Ovary (tissue), 9 donors: Measurements from ENCODE around the gene ELOVL1. TPM values are rescaled to one million over a fixed set of nuclear protein-coding genes. Genes with fewer than 3 reads are reported as not detected.
"Not testable (repeated sequence)": the region's sequence is repeated elsewhere in the genome, so short reads cannot be mapped to it uniquely, and the experiment has no call there.

Source experiments
- DNase-seq, 5 donors: peaks; one replicate each; pipeline ENCODE4 v3.0.0-alpha.2; 2019 to 2020
- H3K27ac ChIP-seq, 2 donors: fragments of 200-600 bp; one replicate each; pipeline versions ENCODE4 v1.5.1 to v1.8.0; 2019 to 2022
- H3K27me3 ChIP-seq: fragments of 200-600 bp; one replicate; pipeline ENCODE4 v1.8.0; 2022
- H3K36me3 ChIP-seq: fragments of 200-600 bp; sonication (generic); one replicate; pipeline ENCODE4 v1.5.1; 2019
- H3K4me1 ChIP-seq: one replicate; pipeline ENCODE4 v1.8.1; 2013; ENCODE audit warnings: mild to moderate bottlenecking, moderate library complexity; ENCODE audit not compliant: insufficient read depth
- H3K4me3 ChIP-seq: fragments of 200-600 bp; sonication (generic); one replicate; pipeline ENCODE4 v1.5.1; 2017
- H3K9me3 ChIP-seq, 2 donors: fragments of 200-600 bp in 1 of 2; sonication (generic) in 1 of 2; one replicate each; pipeline versions ENCODE4 v1.5.1 to v1.8.1; 2013 to 2019; ENCODE audit warnings: mild to moderate bottlenecking in 1 of 2, moderate library complexity in 1 of 2
- EP300 ChIP-seq: sonication (generic); formaldehyde crosslinking; IDR thresholded peaks from one replicate; pipeline ENCODE4 v1.6.1; 2017; ENCODE audit warnings: antibody characterized with exemption
- POLR2A ChIP-seq: fragments of 450-650 bp; IDR thresholded peaks from one replicate; pipeline ENCODE4 v1.6.1; 2017; ENCODE audit warnings: antibody characterized with exemption, mild to moderate bottlenecking, moderate library complexity
- WGBS, 3 donors: extraction: QIAGEN DNeasy Blood & Tissue Kit in 1 of 3; methylation state at CpG; one replicate each; pipeline versions ENCODE4 v1.1.5 to v1.1.7; 2013 to 2017; 5-methylcytosine and 5-hydroxymethylcytosine counted together
- intact Hi-C, 4 donors: fragments of 100-400 bp; cut with DNase I; formaldehyde crosslinking; loops; one replicate each; pipeline versions ENCODE4 v1.11.0 to v1.15.1; 2022 to 2023
- polyA plus RNA-seq, 2 donors: library from polyadenylated mRNA; stranded (reverse); fragments of 200-250 nt in 1 of 2; fragments of 350-450 nt in 1 of 2; fragmentation: Illumina TruSeq in 1 of 2; extraction: RNeasy Lipid Tissue Mini Kit (QIAGEN cat#74804) in 1 of 2; gene quantifications; one replicate each; pipeline ENCODE4 v1.2.3, GENCODE V29; 2013 to 2014
- total RNA-seq, 7 donors: library from RNA; depleted of rRNA in 2 of 7; stranded (reverse); fragments of >200 nt in 2 of 7; fragmentation: NEBNext Ultra II Directional in 3 of 7; extraction: Animal tissue kit (Norgen Biotek cat#: 25700) in 3 of 7; gene quantifications; one replicate each; pipeline versions ENCODE4 v1.1.0 to v1.2.4, GENCODE V29; 2016 to 2023
- TF ChIP-seq, protein P1 (sequence below), 3 donors: fragments of 450-650 bp in 2 of 3; fragments of 200-600 bp in 1 of 3; IDR thresholded peaks; one replicate each; pipeline versions ENCODE4 v1.5.1 to v1.8.0; 2016 to 2022; ENCODE audit warnings: antibody characterized with exemption in 3 of 3, mild to moderate bottlenecking in 1 of 3
- donor health status: DM: no; HTN: no; CAD: no; lungs with moderate emphysema.
- donor health status: DM: no; HTN: no; CAD: no.
- donor health status: Bipolar disorder and iron deficiency.
- donor health status: DM: yes; HTN: yes; CAD: no.
- donor health status: DM: no; HTN: no; CAD: no.
- donor health status: DM: yes; HTN: yes; CAD: no.

The ELOVL1 gene
- total and polyA plus RNA-seq, 9 donors, result 10.0 to 130 (median 35.4) TPM

DNA sequence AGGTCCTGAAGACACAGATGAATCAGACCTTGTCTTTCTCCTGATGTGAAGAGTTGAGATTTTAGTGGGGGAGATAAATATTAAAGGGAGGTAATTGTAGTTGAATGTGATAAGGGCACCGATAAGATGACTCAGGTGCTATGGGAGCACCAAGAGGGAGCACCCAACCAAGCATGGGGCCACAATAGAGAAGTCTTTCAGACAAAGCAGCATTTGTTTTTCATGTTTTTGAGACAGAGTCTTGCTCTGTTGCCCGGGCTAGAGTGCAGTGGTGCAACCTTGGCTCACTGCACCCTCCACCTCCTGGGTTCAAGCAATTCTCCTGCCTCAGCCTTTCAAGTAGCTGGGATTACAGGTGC lies 38.0 kb upstream of the ELOVL1 start:
- 89 to 96% (median 91%) methylated on average over 2 of the region's 2 CpGs for WGBS, 3 donors
- no peaks in the 10 kb centered on the region for H3K36me3 ChIP-seq
- intact Hi-C loops, result no loop called here

DNA sequence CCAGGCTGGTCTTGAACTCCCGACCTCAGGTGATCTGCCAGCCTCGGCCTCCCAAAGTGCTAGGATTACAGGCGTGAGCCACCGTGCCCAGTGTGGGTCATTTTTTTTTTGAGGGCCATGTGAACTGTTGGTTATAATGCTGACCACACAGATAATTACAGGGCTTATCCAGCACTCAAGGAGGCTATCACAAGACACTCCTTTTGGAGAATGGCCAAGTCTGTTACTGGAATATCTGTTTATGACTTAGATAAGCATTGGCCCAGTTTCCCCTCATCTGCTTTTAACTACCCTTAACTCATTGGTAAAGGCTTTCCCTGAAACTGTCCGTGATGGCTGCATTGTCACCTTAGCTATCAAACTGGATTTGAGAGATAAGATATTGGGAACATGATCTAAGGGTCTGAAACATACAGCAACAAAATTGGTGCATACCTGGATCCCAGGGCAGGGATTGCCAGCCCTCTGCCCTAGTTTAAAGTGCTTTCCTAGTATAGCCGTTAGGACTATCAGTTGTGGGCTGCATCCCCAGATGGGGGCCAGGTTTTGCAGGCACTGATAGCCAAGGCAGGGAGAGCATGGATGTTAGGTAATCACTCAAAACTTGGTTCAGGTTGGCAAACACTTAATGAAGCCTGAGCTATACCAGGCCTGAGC lies 37.5 kb upstream of the ELOVL1 start:
- H3K9me3 ChIP-seq, result no peaks in the 10 kb centered on the region
- H3K4me1 ChIP-seq, result peaks cover 5% of the 10 kb centered on the region
- TF ChIP-seq POLR2A (no peak), EP300 (no peak)
- TF ChIP-seq, protein P1, sequence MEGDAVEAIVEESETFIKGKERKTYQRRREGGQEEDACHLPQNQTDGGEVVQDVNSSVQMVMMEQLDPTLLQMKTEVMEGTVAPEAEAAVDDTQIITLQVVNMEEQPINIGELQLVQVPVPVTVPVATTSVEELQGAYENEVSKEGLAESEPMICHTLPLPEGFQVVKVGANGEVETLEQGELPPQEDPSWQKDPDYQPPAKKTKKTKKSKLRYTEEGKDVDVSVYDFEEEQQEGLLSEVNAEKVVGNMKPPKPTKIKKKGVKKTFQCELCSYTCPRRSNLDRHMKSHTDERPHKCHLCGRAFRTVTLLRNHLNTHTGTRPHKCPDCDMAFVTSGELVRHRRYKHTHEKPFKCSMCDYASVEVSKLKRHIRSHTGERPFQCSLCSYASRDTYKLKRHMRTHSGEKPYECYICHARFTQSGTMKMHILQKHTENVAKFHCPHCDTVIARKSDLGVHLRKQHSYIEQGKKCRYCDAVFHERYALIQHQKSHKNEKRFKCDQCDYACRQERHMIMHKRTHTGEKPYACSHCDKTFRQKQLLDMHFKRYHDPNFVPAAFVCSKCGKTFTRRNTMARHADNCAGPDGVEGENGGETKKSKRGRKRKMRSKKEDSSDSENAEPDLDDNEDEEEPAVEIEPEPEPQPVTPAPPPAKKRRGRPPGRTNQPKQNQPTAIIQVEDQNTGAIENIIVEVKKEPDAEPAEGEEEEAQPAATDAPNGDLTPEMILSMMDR (IDR thresholded peaks at IDR 0.05), result no peak
- H3K27me3 ChIP-seq, result no peaks in the 10 kb centered on the region
- no peak overlapping the region for H3K4me3 ChIP-seq
- no peaks in the 10 kb centered on the region for H3K36me3 ChIP-seq
- no peak overlapping the region for H3K27ac ChIP-seq
- WGBS, 3 donors, result 74 to 76% (median 75%) methylated on average over 6 of the region's 6 CpGs
- DNase-seq, result no peak
- intact Hi-C loops, result no loop called here

More for the DNA sequence above, 38.0 kb upstream of the ELOVL1 start:
- Histone ChIP-seq H3K9me3 (no peaks in the 10 kb centered on the region), H3K4me3 (no peak overlapping the region), H3K27ac (no peak overlapping the region), H3K4me1 (peaks cover 5% of the 10 kb centered on the region), H3K27me3 (no peaks in the 10 kb centered on the region)
- TF ChIP-seq EP300, result no peak
- no peak for TF ChIP-seq POLR2A
- TF ChIP-seq, protein P1 (IDR thresholded peaks at IDR 0.05), result no peak
- DNase-seq, result no peak

DNA sequence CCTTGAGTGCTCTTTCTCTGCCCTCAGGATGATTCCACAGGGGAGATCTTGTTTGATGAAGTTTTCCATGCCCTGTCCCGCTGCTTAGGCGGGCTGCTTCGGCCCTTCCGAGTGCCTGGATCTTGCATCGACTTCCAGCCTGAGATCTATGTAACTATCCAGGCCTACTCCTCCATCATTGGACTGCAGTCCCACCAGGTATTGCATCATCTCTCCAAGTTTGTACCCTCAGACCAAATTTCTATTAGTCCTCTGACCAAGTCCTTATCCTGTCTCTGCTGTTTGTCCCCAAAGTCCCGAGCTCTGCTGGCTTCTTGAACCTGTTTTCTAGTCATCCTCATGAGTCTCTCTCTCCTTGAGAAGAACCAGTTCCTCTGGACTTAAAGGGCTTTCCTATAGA lies 36.5 kb upstream of the ELOVL1 start:
- no peak for DNase-seq
- 93 to 96% (median 96%) methylated on average over 6 of the region's 6 CpGs for WGBS, 3 donors
- no peaks in the 10 kb centered on the region for H3K27me3 ChIP-seq
- H3K36me3 ChIP-seq, result no peaks in the 10 kb centered on the region
- TF ChIP-seq POLR2A (no peak), EP300 (no peak)
- intact Hi-C loops, result no loop called here
- H3K9me3 ChIP-seq, result no peaks in the 10 kb centered on the region
- H3K4me3 ChIP-seq, result no peak overlapping the region
- peaks cover 5% of the 10 kb centered on the region for H3K4me1 ChIP-seq
- H3K27ac ChIP-seq, result no peak overlapping the region

DNA sequence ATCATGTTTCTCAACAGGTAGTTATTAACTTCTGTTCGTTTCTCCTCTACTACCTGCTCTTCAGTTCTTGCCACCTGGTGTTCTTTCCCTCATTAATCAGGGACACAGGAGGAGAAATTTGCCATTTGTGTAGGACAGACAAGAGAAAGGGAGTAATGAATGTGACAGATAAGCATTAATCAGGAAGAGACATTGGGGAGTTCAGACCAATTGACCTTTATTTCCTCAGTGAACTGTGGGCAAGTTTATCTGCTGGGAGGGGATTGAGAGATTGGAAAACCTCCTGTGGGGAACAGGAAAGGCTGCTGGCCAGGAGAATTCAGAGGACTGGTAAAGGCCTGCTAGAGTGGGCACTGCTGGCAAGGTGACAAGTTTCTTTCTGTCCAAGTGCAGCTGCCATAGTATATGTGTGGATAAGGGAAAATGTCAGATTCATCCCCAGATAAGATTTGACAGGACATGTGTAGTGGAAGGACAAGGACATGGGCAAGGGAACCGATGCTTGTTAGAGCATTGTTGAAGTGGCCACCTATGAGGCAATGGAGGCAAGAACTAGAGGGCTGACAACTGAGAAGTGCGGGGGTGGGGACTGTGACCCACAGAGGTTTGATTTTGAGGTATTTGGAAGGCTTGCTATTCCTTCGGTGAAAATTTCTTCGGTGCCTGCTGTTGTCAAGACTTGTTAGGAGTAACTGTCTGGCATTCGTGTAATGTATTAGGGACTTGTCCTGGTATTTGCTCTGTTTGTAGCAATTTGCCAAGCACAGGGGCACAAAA lies 34.5 kb upstream of the ELOVL1 start:
- TF ChIP-seq EP300 (no peak), POLR2A (no peak)
- TF ChIP-seq, protein P1 (IDR thresholded peaks at IDR 0.05), result no peak
- H3K4me1 ChIP-seq, result peaks cover 5% of the 10 kb centered on the region
- no peak overlapping the region for H3K4me3 ChIP-seq
- WGBS, 3 donors, result 89 to 93% (median 91%) methylated on average over 6 of the region's 6 CpGs
- H3K9me3 ChIP-seq, result no peaks in the 10 kb centered on the region
- H3K27me3 ChIP-seq, result no peaks in the 10 kb centered on the region
- no peak for DNase-seq
- intact Hi-C loops, result no loop called here
- H3K36me3 ChIP-seq, result no peaks in the 10 kb centered on the region
- H3K27ac ChIP-seq, result no peak overlapping the region

DNA sequence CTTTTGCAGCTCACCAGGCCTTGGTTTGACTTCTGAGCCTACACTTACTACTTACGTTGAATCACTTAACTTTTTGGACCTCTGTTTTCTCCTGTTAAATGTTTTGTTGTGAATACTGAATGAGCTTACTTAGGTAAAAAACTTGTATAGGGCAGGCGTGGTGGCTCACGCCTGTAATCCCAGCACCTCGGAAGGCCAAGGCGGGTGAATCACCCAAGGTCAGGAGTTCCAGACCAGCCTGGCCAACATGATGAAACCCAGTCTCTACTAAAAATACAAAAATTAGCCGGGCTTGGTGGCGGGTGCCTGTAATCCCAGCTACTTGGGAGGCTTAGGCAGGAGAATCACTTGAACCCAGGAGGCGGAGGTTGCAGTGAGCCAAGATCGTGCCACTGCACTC lies 32.6 kb upstream of the ELOVL1 start:
- 96 to 97% (median 96%) methylated on average over 9 of the region's 9 CpGs for WGBS, 3 donors
- H3K4me3 ChIP-seq, H3K36me3 ChIP-seq, DNase-seq, H3K4me1 ChIP-seq, intact Hi-C loops, H3K9me3 ChIP-seq, H3K27me3 ChIP-seq, H3K27ac ChIP-seq: not testable (repeated sequence)
